IMR-90 (cell line): ENCODE measurements around the gene RIMBP2. TPM values are rescaled to one million over a fixed set of nuclear protein-coding genes. Genes with fewer than 3 reads are reported as not detected.
A peak's percentile ranks its signal among the peaks of the same experiment; 100 is the strongest.

Source experiments
- ATAC-seq: fragments of 200-7000 bp; cut with Tn5 transposase; 2 replicates; pipeline ENCODE4 v1.9.1; 2020; ENCODE audit warnings: low read depth, mild to moderate bottlenecking, moderate library complexity
- BruUV-seq: library from RNA; stranded (reverse); fragments of 400-500 nt; replicated peaks from 2 replicates; lab custom pipeline; 2021; lab: Mats Ljungman, UMichigan
- CTCF ChIA-PET: fragments of 300-600 bp; formaldehyde crosslinking; extraction: SDS; loops from one replicate; lab custom pipeline; 2021; ENCODE audit warnings: antibody characterized with exemption; lab: Yijun Ruan, JAX
- POLR2A ChIA-PET: fragments of 300-600 bp; sonication (Branson Sonifier 250); formaldehyde crosslinking; loops from one replicate; lab custom pipeline; 2022; ENCODE audit warnings: antibody characterized with exemption; ENCODE audit not compliant: unreplicated experiment; lab: Charles Lee
- DNase-seq: peaks from one replicate; pipeline ENCODE4 v3.0.0; 2013
- H2AFZ ChIP-seq: replicated peaks from 2 replicates; pipeline ENCODE3; 2013; ENCODE audit warnings: low read length, mild to moderate bottlenecking; ENCODE audit not compliant: poor library complexity
- H2AK5ac ChIP-seq: 2 replicates; pipeline ENCODE4 v1.6.1; 2013; ENCODE audit warnings: low read depth, low read length, inconsistent platforms
- H2AK9ac ChIP-seq: replicated peaks from 2 replicates; pipeline ENCODE3; 2013; ENCODE audit warnings: mild to moderate bottlenecking, low read depth, low read length, moderate library complexity; ENCODE audit not compliant: poor library complexity
- H2BK120ac ChIP-seq: 2 replicates; pipeline ENCODE4 v1.6.1; 2013; ENCODE audit warnings: low read depth, low read length, inconsistent platforms
- H2BK15ac ChIP-seq: 3 replicates; pipeline ENCODE4 v1.6.1; 2013; ENCODE audit warnings: low read depth, low read length, inconsistent platforms
- H2BK20ac ChIP-seq: 2 replicates; pipeline ENCODE4 v1.6.1; 2013; ENCODE audit warnings: low read depth, mild to moderate bottlenecking, inconsistent platforms, low read length, moderate library complexity
- H2BK5ac ChIP-seq: 2 replicates; pipeline ENCODE4 v1.6.1; 2013; ENCODE audit warnings: mild to moderate bottlenecking, low read depth, low read length, inconsistent platforms; ENCODE audit not compliant: poor library complexity, severe bottlenecking
- H3K14ac ChIP-seq: replicated peaks from 2 replicates; pipeline ENCODE4 v1.6.1; 2013; ENCODE audit warnings: low read depth, low read length, inconsistent platforms
- H3K18ac ChIP-seq: 2 replicates; pipeline ENCODE4 v1.6.1; 2013; ENCODE audit warnings: low read depth, low read length, control low read depth
- H3K23ac ChIP-seq: 2 replicates; pipeline ENCODE4 v1.6.1; 2013; ENCODE audit warnings: low read depth, low read length, inconsistent platforms
- H3K27ac ChIP-seq: 2 replicates; pipeline ENCODE4 v1.5.1; 2013; ENCODE audit warnings: mild to moderate bottlenecking, control low read depth, low read length; ENCODE audit not compliant: insufficient read depth
- H3K27me3 ChIP-seq: 2 replicates; pipeline ENCODE4 v1.6.1; 2013; ENCODE audit warnings: low read length; ENCODE audit not compliant: control insufficient read depth, insufficient read depth
- H3K36me3 ChIP-seq: 2 replicates; pipeline ENCODE4 v1.6.1; 2013; ENCODE audit warnings: low read length, mixed read lengths; ENCODE audit not compliant: control insufficient read depth, insufficient read depth
- H3K4ac ChIP-seq: 2 replicates; pipeline ENCODE4 v1.6.1; 2013; ENCODE audit warnings: low read depth, low read length, inconsistent platforms
- H3K4me1 ChIP-seq: 2 replicates; pipeline ENCODE4 v1.6.1; 2013; ENCODE audit warnings: low read length, mixed read lengths; ENCODE audit not compliant: control insufficient read depth, insufficient read depth
- H3K4me2 ChIP-seq: 2 replicates; pipeline ENCODE4 v1.6.1; 2013; ENCODE audit warnings: low read depth, mild to moderate bottlenecking, control low read depth, low read length, moderate library complexity
- H3K4me3 ChIP-seq: 2 replicates; pipeline ENCODE4 v1.5.1; 2013; ENCODE audit warnings: low read depth, mild to moderate bottlenecking, control low read depth, low read length, moderate library complexity; ENCODE audit not compliant: insufficient read depth
- H3K56ac ChIP-seq: 2 replicates; pipeline ENCODE4 v1.6.1; 2013; ENCODE audit warnings: low read length, inconsistent platforms; ENCODE audit not compliant: insufficient read depth; ENCODE audit errors: extremely low read depth
- H3K79me1 ChIP-seq, 2 experiments: 2 replicates each; pipeline ENCODE4 v1.6.1; 2013; ENCODE audit warnings: low read length in 2 of 2, inconsistent platforms in 1 of 2, low read depth in 1 of 2
- H3K9ac ChIP-seq: 2 replicates; pipeline ENCODE4 v1.6.1; 2013; ENCODE audit warnings: low read depth, low read length, control low read depth
- H3K9me1 ChIP-seq: 2 replicates; pipeline ENCODE4 v1.6.1; 2013; ENCODE audit warnings: low read length, inconsistent platforms; ENCODE audit not compliant: insufficient read depth
- H3K9me3 ChIP-seq: 2 replicates; pipeline ENCODE4 v1.6.1; 2013; ENCODE audit warnings: low read length; ENCODE audit not compliant: control insufficient read depth, insufficient read depth
- H4K20me1 ChIP-seq: 2 replicates; pipeline ENCODE4 v1.6.1; 2013; ENCODE audit warnings: low read length, inconsistent platforms; ENCODE audit not compliant: insufficient read depth
- H4K5ac ChIP-seq: 2 replicates; pipeline ENCODE4 v1.6.1; 2013; ENCODE audit warnings: mild to moderate bottlenecking, low read depth, low read length, control low read depth
- H4K8ac ChIP-seq, 2 experiments: 2 replicates each; pipeline ENCODE4 v1.6.1; 2013; ENCODE audit warnings: low read depth in 2 of 2, low read length in 2 of 2, control low read depth in 1 of 2, inconsistent platforms in 1 of 2
- H4K91ac ChIP-seq: 2 replicates; pipeline ENCODE4 v1.6.1; 2013; ENCODE audit warnings: low read depth, low read length, inconsistent platforms; ENCODE audit not compliant: insufficient read depth
- BHLHE40 ChIP-seq: fragments of 150-350 bp; IDR thresholded peaks from 2 replicates; pipeline ENCODE4 v1.6.1; 2016; ENCODE audit warnings: mild to moderate bottlenecking, low read depth, low read length
- ELK1 ChIP-seq: fragments of 150-350 bp; IDR thresholded peaks from 2 replicates; pipeline ENCODE4 v1.6.1; 2016; ENCODE audit warnings: low read depth, mild to moderate bottlenecking, low read length, moderate library complexity, borderline replicate concordance
- MAFK ChIP-seq: IDR thresholded peaks from 2 replicates; pipeline ENCODE4 v1.6.1; 2012; ENCODE audit warnings: low read depth, low read length, improper control_type of control experiment
- MAZ ChIP-seq: IDR thresholded peaks from 2 replicates; pipeline ENCODE4 v1.6.1; 2012; ENCODE audit warnings: low read depth, mild to moderate bottlenecking, low read length, improper control_type of control experiment, moderate library complexity, borderline replicate concordance
- MXI1 ChIP-seq: IDR thresholded peaks from 2 replicates; pipeline ENCODE4 v1.6.1; 2012; ENCODE audit warnings: low read depth, mild to moderate bottlenecking, low read length, moderate library complexity, borderline replicate concordance
- NFE2L2 ChIP-seq: fragments of 150-350 bp; IDR thresholded peaks from 2 replicates; pipeline ENCODE4 v1.6.1; 2016; ENCODE audit warnings: low read depth, mild to moderate bottlenecking, low read length
- POLR2A ChIP-seq: IDR thresholded peaks from 2 replicates; pipeline ENCODE4 v1.6.1; 2012; ENCODE audit warnings: mild to moderate bottlenecking, low read depth, low read length
- RFX5 ChIP-seq: IDR thresholded peaks from 2 replicates; pipeline ENCODE4 v1.8.0; 2012; ENCODE audit warnings: low read depth, mild to moderate bottlenecking, low read length, moderate library complexity
- USF2 ChIP-seq: fragments of 150-350 bp; IDR thresholded peaks from 2 replicates; pipeline ENCODE4 v1.6.1; 2017; ENCODE audit warnings: mild to moderate bottlenecking, antibody characterized with exemption, low read length, low read depth
- WGBS, 2 experiments: methylation state at CpG; one replicate each; pipeline versions ENCODE4 v1.1.5 to v1.1.7; 2013; ENCODE audit warnings: missing lambda C conversion rate in 2 of 2; ENCODE audit not compliant: insufficient read length in 1 of 2; ENCODE audit errors: extremely low coverage in 2 of 2; 5-methylcytosine and 5-hydroxymethylcytosine counted together
- dilution Hi-C: fragments of 300-500 bp; cut with HindIII; formaldehyde crosslinking; loops from one replicate; pipeline ENCODE4 v1.14.3; 2018; ENCODE audit warnings: low sequenced_read_pairs; ENCODE audit not compliant: unreplicated experiment
- in situ Hi-C: fragments of 300-500 bp; cut with MboI; formaldehyde crosslinking; loops from 3 replicates; pipeline ENCODE4 v1.14.3; 2019; ENCODE audit warnings: low sequenced_read_pairs, inconsistent platforms, mixed read lengths
- intact Hi-C: fragments of 100-400 bp; cut with micrococcal nuclease; formaldehyde crosslinking; loops from 2 replicates; pipeline ENCODE4 v1.10.0; 2022
- polyA plus RNA-seq, 3 experiments: library from polyadenylated mRNA; depleted of rRNA; stranded (reverse); fragments of >200 nt; gene quantifications; 2 replicates each; pipeline ENCODE4 v1.2.3, GENCODE V29; 2012; ENCODE audit warnings: low replicate concordance in 1 of 3
- total RNA-seq: library from RNA; depleted of rRNA; stranded (reverse); fragments of >200 nt; gene quantifications from 2 replicates; pipeline ENCODE4 v1.2.3, GENCODE V29; 2012

Gene RIMBP2
- total and polyA plus RNA-seq, 2 of the 4 experiments (the other 2 are of a cell fraction), result not detected

DNA sequence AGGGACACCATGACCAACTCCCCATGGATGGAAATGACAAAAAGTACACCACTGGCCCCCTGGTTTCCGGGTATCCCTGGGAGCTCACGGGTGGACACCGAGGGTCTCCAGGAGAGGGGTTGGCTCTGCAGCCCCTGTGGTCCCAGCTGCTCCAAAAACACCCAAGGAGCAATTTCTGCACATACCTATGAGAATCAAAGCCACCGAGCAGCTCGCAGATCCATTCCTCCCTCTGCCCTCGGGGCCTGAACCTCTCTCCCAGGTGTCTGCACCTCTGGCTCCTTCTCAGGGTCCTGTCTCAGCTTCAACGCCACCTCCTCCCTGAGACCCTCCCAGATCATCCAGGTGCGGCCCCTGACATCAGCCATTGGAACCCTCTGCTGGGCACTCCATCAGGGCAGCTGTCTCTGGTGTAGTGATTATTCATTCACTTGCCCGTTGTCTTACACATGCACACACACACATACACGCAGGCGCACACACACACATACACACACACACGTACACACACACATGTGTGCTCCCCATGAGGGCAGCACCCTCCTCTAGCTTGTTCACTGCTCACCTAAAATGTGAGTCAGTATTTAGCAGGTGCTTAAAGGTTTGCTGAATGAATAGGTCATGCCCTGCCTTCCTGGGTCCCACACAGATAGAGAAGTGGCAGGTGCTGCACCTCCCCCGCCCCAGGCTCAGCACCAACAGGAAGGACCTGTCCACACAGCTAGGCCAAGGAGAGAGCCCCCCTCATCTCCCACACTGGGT lies 5.9 kb downstream of the RIMBP2 start:
- Histone ChIP-seq H2BK120ac (no peak overlapping the region), H3K4me1 (no peaks in the 10 kb centered on the region), H2BK5ac (no peak overlapping the region), H4K20me1 (no peaks in the 10 kb centered on the region), H4K5ac (no peak overlapping the region), H3K9me3 (peaks cover 39% of the 10 kb centered on the region), H4K8ac (no peak overlapping the region), H3K36me3 (no peaks in the 10 kb centered on the region), H3K56ac (no peak overlapping the region), H2AK9ac (no peak overlapping the region), H3K27me3 (no peaks in the 10 kb centered on the region), H3K27ac (no peak overlapping the region), H2AK5ac (no peak overlapping the region), H4K91ac (no peak overlapping the region), H2AFZ (peak overlapping the region; percentile 11), H3K23ac (no peak overlapping the region), H3K9ac (no peak overlapping the region), H3K9me1 (no peaks in the 10 kb centered on the region), H2BK15ac (no peak overlapping the region), H3K4me2 (no peak overlapping the region), H2BK20ac (no peak overlapping the region), H3K18ac (no peak overlapping the region), H3K14ac (no peak overlapping the region), H3K4me3 (no peak overlapping the region), H3K79me1 (no peaks in the 10 kb centered on the region), H3K4ac (no peak overlapping the region)
- BruUV-seq, result no TSS peak
- in situ Hi-C loops (no loop called here), intact Hi-C loops (no loop called here), dilution Hi-C loops (no loop called here)
- POLR2A ChIA-PET, result no interaction called here
- ATAC-seq (no peak), DNase-seq (no peak)
- no CpG with 5 or more reads among the region's 13 CpGs for WGBS, 2 experiments
- CTCF ChIA-PET, result no interaction called here
- TF ChIP-seq BHLHE40 (no peak), RFX5 (no peak), ELK1 (no peak), POLR2A (no peak), MAFK (no peak), USF2 (no peak), NFE2L2 (no peak), MXI1 (no peak), MAZ (no peak)
